ENCODE measurements around the gene GPC5.

DNA sequence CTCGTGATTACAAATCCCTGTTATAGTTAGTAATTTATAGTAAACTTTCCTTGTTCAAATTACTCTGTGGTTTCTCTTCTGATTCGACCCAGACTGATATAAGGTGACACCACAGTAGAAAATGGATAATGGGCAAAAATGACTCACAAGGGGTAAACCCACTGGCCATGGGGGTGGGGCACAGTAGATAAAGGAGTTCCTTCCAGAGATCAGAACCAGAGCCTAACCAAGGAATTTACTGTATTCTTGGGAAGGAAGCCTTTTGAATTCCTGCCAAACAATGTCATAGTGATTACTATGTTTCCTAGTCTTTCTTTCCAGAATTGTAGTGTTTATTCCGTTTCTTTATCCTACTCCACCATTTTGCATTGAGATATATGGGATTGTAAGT, 29.0 kb upstream of the GPC5 start:
- TF ChIP-seq POLR2A (IDR thresholded peaks at IDR 0.05) (no peak), CTCF (IDR thresholded peaks at IDR 0.05 in 8 of 11, conservative IDR thresholded peaks at IDR 0.05 in 3 of 11) (no peak), POLR2AphosphoS5 (IDR thresholded peaks at IDR 0.05) (no peak)

All from spleen (tissue), 7 donors.